GM18511 (cell line): ENCODE data around the gene WDR62.
A peak's percentile ranks its signal among the peaks of the same experiment; 100 is the strongest.

Experiments
- ATAC-seq: cut with Tn5 transposase; IDR thresholded peaks from one replicate; pipeline ENCODE4 v1.9.1; 2021; ENCODE audit warnings: mild to moderate bottlenecking, moderate library complexity; ENCODE audit not compliant: unreplicated experiment

WDR62 gene

GRCh38 chr19:36139473-36140303 lies 85.0 kb downstream of the WDR62 start, which contains the start of gene CAPNS1:
Gene CAPNS1 (plus strand): TSS chr19:36140066. CDS start chr19:36141012, 946 bp downstream.
- ATAC-seq = peak; percentile 84

GRCh38 chr19:36140304-36141038 lies 85.8 kb downstream of the WDR62 start:
- ATAC-seq = peak; percentile 27

- ATAC-seq = peak; percentile 42
Observed at GRCh38 chr19:36141039-36141927, 86.6 kb downstream of the WDR62 start.

GRCh38 chr19:36142046-36142445 lies 87.3 kb downstream of the WDR62 start:
- no peak for ATAC-seq

- no peak for ATAC-seq
Observed at GRCh38 chr19:36142496-36142895, 87.8 kb downstream of the WDR62 start.

- no peak for ATAC-seq
Observed at GRCh38 chr19:36144624-36145023, 89.9 kb downstream of the WDR62 start.

GRCh38 chr19:36149673-36150406 lies 95.1 kb downstream of the WDR62 start:
- no peak for ATAC-seq

GRCh38 chr19:36150586-36150985 lies 95.9 kb downstream of the WDR62 start:
- ATAC-seq = no peak

GRCh38 chr19:36151144-36152018 lies 96.7 kb downstream of the WDR62 start:
- no peak for ATAC-seq

GRCh38 chr19:36152019-36152351 lies 97.3 kb downstream of the WDR62 start:
- no peak for ATAC-seq

- no peak for ATAC-seq
Observed at GRCh38 chr19:36152352-36153091, 97.8 kb downstream of the WDR62 start, which contains the start of gene COX7A1. Gene COX7A1 (minus strand): TSS chr19:36152447. CDS start chr19:36152407, 40 bp downstream.

GRCh38 chr19:36153126-36153525 lies 98.4 kb downstream of the WDR62 start:
- ATAC-seq = no peak
